Dermis microvascular lymphatic vessel endothelial cell (primary cell): ENCODE data around the gene HPSE2. TPM values are rescaled to one million over a fixed set of nuclear protein-coding genes. Genes with fewer than 3 reads are reported as not detected.

Experiments used
- DNase-seq, 2 donors: peaks; one replicate each; pipeline versions ENCODE4 v3.0.0 to v3.0.0-alpha.2; 2010; ENCODE audit warnings: low read depth in 2 of 2
- total RNA-seq: library from RNA; depleted of rRNA; stranded (reverse); fragments of >200 nt; gene quantifications from 2 replicates; pipeline ENCODE4 v1.2.1, GENCODE V29; 2014

Gene HPSE2
- total RNA-seq, 1 donor from 2014 or later, result under 0.01 TPM

GRCh38 chr10:98621630-98622029 lies 614.0 kb downstream of the HPSE2 start:
- DNase-seq, result no peak

- no peak for DNase-seq
Observed at GRCh38 chr10:98620503-98620902, 615.1 kb downstream of the HPSE2 start.

- no peak for DNase-seq
Observed at GRCh38 chr10:98619446-98619845, 616.2 kb downstream of the HPSE2 start.

- DNase-seq, result no peak
Observed at GRCh38 chr10:98617906-98618520, 617.6 kb downstream of the HPSE2 start.

GRCh38 chr10:98613446-98613845 lies 622.2 kb downstream of the HPSE2 start:
- DNase-seq, result no peak

GRCh38 chr10:98611436-98611835 lies 624.2 kb downstream of the HPSE2 start:
- DNase-seq, result no peak

- no peak for DNase-seq
Observed at GRCh38 chr10:98610836-98611235, 624.8 kb downstream of the HPSE2 start.

- DNase-seq, result no peak
Observed at GRCh38 chr10:98610301-98610700, 625.4 kb downstream of the HPSE2 start.

GRCh38 chr10:98609265-98609664 lies 626.4 kb downstream of the HPSE2 start:
- DNase-seq, result no peak

GRCh38 chr10:98608411-98608810 lies 627.2 kb downstream of the HPSE2 start:
- DNase-seq, result no peak

- DNase-seq, result no peak
Observed at GRCh38 chr10:98602224-98602623, 633.4 kb downstream of the HPSE2 start.

GRCh38 chr10:98599032-98599610 lies 636.5 kb downstream of the HPSE2 start:
- DNase-seq, result no peak

GRCh38 chr10:98596404-98596803 lies 639.2 kb downstream of the HPSE2 start:
- no peak for DNase-seq

- no peak for DNase-seq
Observed at GRCh38 chr10:98589691-98590090, 646.0 kb downstream of the HPSE2 start.

GRCh38 chr10:98589007-98589406 lies 646.6 kb downstream of the HPSE2 start:
- DNase-seq, result peak; percentile 31 to 53

GRCh38 chr10:98587156-98587837 lies 648.4 kb downstream of the HPSE2 start:
- no peak for DNase-seq

- no peak for DNase-seq
Observed at GRCh38 chr10:98586096-98586495, 649.6 kb downstream of the HPSE2 start.

GRCh38 chr10:98582363-98582762 lies 653.3 kb downstream of the HPSE2 start:
- no peak for DNase-seq

- DNase-seq, result peak in 1 of 2 donors; percentile 10
Observed at GRCh38 chr10:98577578-98577977, 658.1 kb downstream of the HPSE2 start.

- no peak for DNase-seq
Observed at GRCh38 chr10:98577168-98577567, 658.5 kb downstream of the HPSE2 start.

- DNase-seq, result no peak
Observed at GRCh38 chr10:98576096-98576495, 659.6 kb downstream of the HPSE2 start.

- DNase-seq, result no peak
Observed at GRCh38 chr10:98572594-98572993, 663.1 kb downstream of the HPSE2 start.

GRCh38 chr10:98570834-98571233 lies 664.8 kb downstream of the HPSE2 start:
- DNase-seq, result no peak
